Panc1 (cell line): ENCODE results near the gene EFCAB8. TPM values are rescaled to one million over a fixed set of nuclear protein-coding genes. Genes with fewer than 3 reads are reported as not detected.

Experiments
- ATAC-seq: fragments of 200-7000 bp; cut with Tn5 transposase; 2 replicates; pipeline ENCODE4 v1.9.1; 2020; ENCODE audit warnings: mild to moderate bottlenecking, moderate library complexity
- BruUV-seq: library from RNA; stranded (reverse); fragments of 400-500 nt; replicated peaks from 2 replicates; lab custom pipeline; 2021; lab: Mats Ljungman, UMichigan
- CTCF ChIA-PET: fragments of 300-600 bp; sonication (Branson Sonifier 250); formaldehyde crosslinking; loops from one replicate; lab custom pipeline; 2022; ENCODE audit warnings: antibody characterized with exemption; lab: Charles Lee
- POLR2A ChIA-PET: fragments of 300-600 bp; sonication (Branson Sonifier 250); formaldehyde crosslinking; loops from one replicate; lab custom pipeline; 2022; ENCODE audit warnings: antibody characterized with exemption; lab: Charles Lee
- DNase-seq: peaks from one replicate; pipeline ENCODE4 v3.0.0-alpha.2; 2010; ENCODE audit warnings: low read depth, low spot score
- H3K27ac ChIP-seq: 2 replicates; pipeline ENCODE4 v1.5.1; 2011; ENCODE audit warnings: mild to moderate bottlenecking, low read length, inconsistent platforms
- H3K27me3 ChIP-seq: fragments of 200-500 bp; sonication (Bioruptor generic); 2 replicates; pipeline ENCODE4 v1.6.0; 2014; ENCODE audit warnings: low read length, inconsistent platforms; ENCODE audit not compliant: control insufficient read depth, insufficient read depth
- H3K36me3 ChIP-seq: fragments of 200-500 bp; sonication (Bioruptor generic); 2 replicates; pipeline ENCODE4 v1.5.1; 2014; ENCODE audit warnings: inconsistent platforms, mild to moderate bottlenecking, low read length, moderate library complexity; ENCODE audit not compliant: control insufficient read depth, insufficient read depth
- H3K4me1 ChIP-seq: 2 replicates; pipeline ENCODE4 v1.5.1; 2011; ENCODE audit warnings: inconsistent platforms, mild to moderate bottlenecking, low read length, moderate library complexity; ENCODE audit not compliant: control insufficient read depth, insufficient read depth
- H3K4me3 ChIP-seq, 2 experiments: 2 replicates each; pipeline ENCODE4 v1.5.1; 2011 to 2012; ENCODE audit warnings: low read depth in 2 of 2, low read length in 2 of 2, mild to moderate bottlenecking in 2 of 2, inconsistent platforms in 1 of 2, moderate library complexity in 1 of 2
- H3K9me3 ChIP-seq: fragments of 200-500 bp; sonication (Bioruptor generic); 2 replicates; pipeline ENCODE4 v1.5.1; 2014; ENCODE audit warnings: low read depth, mild to moderate bottlenecking, inconsistent platforms, low read length, moderate library complexity; ENCODE audit not compliant: control insufficient read depth, insufficient read depth
- CTCF ChIP-seq: fragments of 450-650 bp; IDR thresholded peaks from 2 replicates; pipeline ENCODE4 v1.5.1; 2017; ENCODE audit warnings: mild to moderate bottlenecking
- POLR2AphosphoS5 ChIP-seq: IDR thresholded peaks from 2 replicates; pipeline ENCODE4 v1.6.1; 2012; ENCODE audit warnings: mild to moderate bottlenecking, low read depth, low read length, moderate library complexity
- REST ChIP-seq, 2 experiments: IDR thresholded peaks; 2 replicates each; pipeline ENCODE4 v1.6.1; 2011 to 2012; ENCODE audit warnings: low read depth in 2 of 2, control low read depth in 1 of 2, low read length in 1 of 2, mild to moderate bottlenecking in 1 of 2, moderate library complexity in 1 of 2; ENCODE audit not compliant: insufficient read depth in 1 of 2
- SIN3A ChIP-seq: IDR thresholded peaks from 2 replicates; pipeline ENCODE4 v1.6.1; 2012; ENCODE audit warnings: low read depth, mild to moderate bottlenecking, low read length, moderate library complexity, borderline replicate concordance; ENCODE audit not compliant: insufficient read depth
- TCF7L2 ChIP-seq: IDR thresholded peaks from 2 replicates; pipeline ENCODE4 v1.6.1; 2011; ENCODE audit warnings: mild to moderate bottlenecking, low read depth, low read length, inconsistent platforms
- in situ Hi-C: cut with HindIII; loops from 2 replicates; pipeline ENCODE4 v1.10.0; 2016; ENCODE audit warnings: low sequenced_read_pairs, low pct_unique_long_range_greater_than_20kb
- intact Hi-C: fragments of 100-400 bp; cut with micrococcal nuclease; formaldehyde crosslinking; loops from one replicate; pipeline ENCODE4 v1.10.0; 2022; ENCODE audit not compliant: unreplicated experiment
- total RNA-seq: library from RNA; stranded (reverse); gene quantifications from one replicate; pipeline ENCODE4 v1.2.1, GENCODE V29; 2021; ENCODE audit not compliant: unreplicated experiment

The EFCAB8 gene
- total RNA-seq, 1 experiment from 2014 or later = 1.1 TPM

- Histone ChIP-seq H3K27ac (no peak overlapping the region), H3K4me1 (no peaks in the 10 kb centered on the region), H3K9me3 (0 out of 2 replicates have a peak, but pooled peaks cover 4% of the 10 kb centered on the region), H3K36me3 (no peaks in the 10 kb centered on the region), H3K27me3 (no peaks in the 10 kb centered on the region), H3K4me3 (no peak overlapping the region)
- in situ Hi-C loops = no loop called here
- ChIA-PET CTCF (no interaction called here), POLR2A (no interaction called here)
- ATAC-seq (no peak), DNase-seq (no peak)
- BruUV-seq = no TSS peak
- TF ChIP-seq SIN3A (no peak), CTCF (no peak), REST (IDR thresholded peaks at IDR 0.05; ENCODE audit: insufficient read depth in 1 of 2, low read depth in 2 of 2, low read length in 1 of 2) (no peak), POLR2AphosphoS5 (no peak), TCF7L2 (no peak)
- intact Hi-C loops = no loop called here
Observed at GRCh38 chr20:32917191-32917950, 58.6 kb downstream of the EFCAB8 start.

GRCh38 chr20:32918296-32918695 lies 59.6 kb downstream of the EFCAB8 start:
- TF ChIP-seq TCF7L2 (no peak), REST (IDR thresholded peaks at IDR 0.05; ENCODE audit: insufficient read depth in 1 of 2, low read depth in 2 of 2, low read length in 1 of 2) (no peak), CTCF (no peak), SIN3A (no peak), POLR2AphosphoS5 (no peak)
- no peak for DNase-seq
- no peak for ATAC-seq
- Histone ChIP-seq H3K9me3 (0 out of 2 replicates have a peak, but pooled peaks cover 4% of the 10 kb centered on the region), H3K4me1 (no peaks in the 10 kb centered on the region), H3K36me3 (no peaks in the 10 kb centered on the region), H3K27ac (no peak overlapping the region), H3K27me3 (no peaks in the 10 kb centered on the region), H3K4me3 (no peak overlapping the region)
- ChIA-PET CTCF (no interaction called here), POLR2A (no interaction called here)
- in situ Hi-C loops (no loop called here), intact Hi-C loops (no loop called here)
- BruUV-seq = no TSS peak
